ENCODE measurements around the gene SLCO3A1. TPM values are rescaled to one million over a fixed set of nuclear protein-coding genes. Genes with fewer than 3 reads are reported as not detected.
"Not testable (repeated sequence)": the region's sequence is repeated elsewhere in the genome, so short reads cannot be mapped to it uniquely, and the experiment has no call there.

The SLCO3A1 gene
- total RNA-seq, 2 experiments from 2014 or later, result 29.5 to 30.4 TPM

- no peak overlapping the region for H3K4me3 ChIP-seq (ENCODE audit: low read length)
- no peak overlapping the region for H3K27ac ChIP-seq (ENCODE audit: low read depth in 1 of 2, low read length in 2 of 2)
- Mint-ChIP-seq H3K4me3 (no peak overlapping the region), H3K9me3 (peaks cover 3% of the 10 kb centered on the region), H3K27me3 (no peaks in the 10 kb centered on the region), H3K27ac (no peak overlapping the region), H3K4me1 (ENCODE audit: low read depth) (no peaks in the 10 kb centered on the region), H3K36me3 (ENCODE audit: low read depth) (no peaks in the 10 kb centered on the region)
- ChIA-PET CTCF (no interaction called here), POLR2A (no interaction called here)
- H3K36me3 ChIP-seq (ENCODE audit: insufficient read depth, low read length), result no peaks in the 10 kb centered on the region
- H3K27me3 ChIP-seq (ENCODE audit: control insufficient read depth in 1 of 2, insufficient read depth in 2 of 2, low read length in 2 of 2), result peaks cover 0 to 6% of the 10 kb centered on the region in 2 experiments
- intact Hi-C loops (cut with DNase I, micrococcal nuclease), result no loop called here
- no peaks in the 10 kb centered on the region for H3K4me1 ChIP-seq (ENCODE audit: insufficient read depth, low read length)
- no peak for DNase-seq
- TF ChIP-seq CTCF (IDR thresholded peaks at IDR 0.05), result no peak
- no peak for ATAC-seq (ENCODE audit: poor library complexity)
- H3K9me3 ChIP-seq (ENCODE audit: control insufficient read depth in 1 of 2, insufficient read depth in 1 of 2, low read length in 2 of 2), result no peaks in the 10 kb centered on the region
Measured at GRCh38 chr15:92200891-92201290, 347.4 kb downstream of the SLCO3A1 start.

- ChIA-PET POLR2A (no interaction called here), CTCF (no interaction called here)
- Mint-ChIP-seq H3K27me3 (peaks cover 22% of the 10 kb centered on the region), H3K9me3 (peaks cover 3% of the 10 kb centered on the region), H3K27ac (no peak overlapping the region), H3K4me3 (no peak overlapping the region), H3K4me1 (ENCODE audit: low read depth) (no peaks in the 10 kb centered on the region), H3K36me3 (ENCODE audit: low read depth) (no peaks in the 10 kb centered on the region)
- H3K27ac ChIP-seq (ENCODE audit: low read depth in 1 of 2, low read length in 2 of 2), result no peak overlapping the region
- H3K27me3 ChIP-seq (ENCODE audit: control insufficient read depth in 1 of 2, insufficient read depth in 2 of 2, low read length in 2 of 2), result peaks cover 0 to 2% of the 10 kb centered on the region in 2 experiments
- intact Hi-C loops (cut with DNase I, micrococcal nuclease), result no loop called here
- ATAC-seq (ENCODE audit: poor library complexity), result no peak
- no peak for DNase-seq
- no peaks in the 10 kb centered on the region for H3K36me3 ChIP-seq (ENCODE audit: insufficient read depth, low read length)
- no peak for TF ChIP-seq CTCF (IDR thresholded peaks at IDR 0.05)
- no peak overlapping the region for H3K4me3 ChIP-seq (ENCODE audit: low read length)
- no peaks in the 10 kb centered on the region for H3K4me1 ChIP-seq (ENCODE audit: insufficient read depth, low read length)
- no peaks in the 10 kb centered on the region for H3K9me3 ChIP-seq (ENCODE audit: control insufficient read depth in 1 of 2, insufficient read depth in 1 of 2, low read length in 2 of 2)
Measured at GRCh38 chr15:92205255-92205739, 351.8 kb downstream of the SLCO3A1 start.

- H3K27ac Mint-ChIP-seq; H3K27ac ChIP-seq (ENCODE audit: low read depth in 1 of 2, low read length in 2 of 2); ATAC-seq (ENCODE audit: poor library complexity); H3K9me3 ChIP-seq (ENCODE audit: control insufficient read depth in 1 of 2, insufficient read depth in 1 of 2, low read length in 2 of 2); CTCF ChIA-PET; POLR2A ChIA-PET; H3K4me1 Mint-ChIP-seq (ENCODE audit: low read depth); intact Hi-C loops (cut with DNase I, micrococcal nuclease); H3K36me3 ChIP-seq (ENCODE audit: insufficient read depth, low read length); H3K4me1 ChIP-seq (ENCODE audit: insufficient read depth, low read length); H3K4me3 Mint-ChIP-seq; H3K36me3 Mint-ChIP-seq (ENCODE audit: low read depth); DNase-seq; H3K27me3 ChIP-seq (ENCODE audit: control insufficient read depth in 1 of 2, insufficient read depth in 2 of 2, low read length in 2 of 2); H3K9me3 Mint-ChIP-seq; H3K4me3 ChIP-seq (ENCODE audit: low read length): not testable (repeated sequence)
- peaks cover 27% of the 10 kb centered on the region for H3K27me3 Mint-ChIP-seq
Measured at GRCh38 chr15:92207601-92208000, 354.1 kb downstream of the SLCO3A1 start.

All from CD4-positive, alpha-beta T cell (primary cell).